ENCODE data around the gene GMIP.
A peak's percentile ranks its signal among the peaks of the same experiment; 100 is the strongest.

Gene GMIP

GRCh38 chr19:19659646-19660245 lies 16.3 kb upstream of the GMIP start:
- DNase-seq, result no peak

- no peak for DNase-seq
Measured at GRCh38 chr19:19657397-19657783, 13.9 kb upstream of the GMIP start.

- DNase-seq, result no peak
Measured at GRCh38 chr19:19656451-19657396, 13.3 kb upstream of the GMIP start.

- DNase-seq, result no peak
Measured at GRCh38 chr19:19655641-19656343, 12.3 kb upstream of the GMIP start.

- no peak for DNase-seq
Measured at GRCh38 chr19:19655051-19655594, 11.7 kb upstream of the GMIP start.

GRCh38 chr19:19654441-19654840 lies 11.0 kb upstream of the GMIP start:
- DNase-seq, result no peak

GRCh38 chr19:19653597-19654147 lies 10.2 kb upstream of the GMIP start:
- no peak for DNase-seq

- no peak for DNase-seq
Measured at GRCh38 chr19:19652482-19653295, 9.2 kb upstream of the GMIP start.

GRCh38 chr19:19651076-19651475 lies 7.6 kb upstream of the GMIP start:
- DNase-seq, result no peak

GRCh38 chr19:19650331-19650730 lies 6.9 kb upstream of the GMIP start:
- DNase-seq, result no peak

GRCh38 chr19:19649580-19649995 lies 6.1 kb upstream of the GMIP start:
- no peak for DNase-seq

GRCh38 chr19:19649155-19649554 lies 5.7 kb upstream of the GMIP start:
- DNase-seq, result no peak

GRCh38 chr19:19647037-19647835 lies 3.8 kb upstream of the GMIP start:
- no peak for DNase-seq

- no peak for DNase-seq
Measured at GRCh38 chr19:19645233-19645870, 1.9 kb upstream of the GMIP start.

- no peak for DNase-seq
Measured at GRCh38 chr19:19644054-19644388, 564 bp upstream of the GMIP start.

- peak; percentile 54 for DNase-seq
Measured at GRCh38 chr19:19642506-19643157, 825 bp downstream of the GMIP start.

GRCh38 chr19:19637523-19638251 lies 5.8 kb downstream of the GMIP start:
- no peak for DNase-seq

- DNase-seq, result no peak
Measured at GRCh38 chr19:19637186-19637522, 6.3 kb downstream of the GMIP start.

- DNase-seq, result no peak
Measured at GRCh38 chr19:19636573-19637185, 6.8 kb downstream of the GMIP start.
